HG02588 (cell line): ENCODE data around the gene KLRC3.
"Not testable (repeated sequence)": the region's sequence is repeated elsewhere in the genome, so short reads cannot be mapped to it uniquely, and the experiment has no call there.

ENCODE experiments used
- ATAC-seq: cut with Tn5 transposase; IDR thresholded peaks from one replicate; pipeline ENCODE4 v1.9.1; 2021; ENCODE audit warnings: mild to moderate bottlenecking, moderate library complexity; ENCODE audit not compliant: unreplicated experiment

The KLRC3 gene

DNA sequence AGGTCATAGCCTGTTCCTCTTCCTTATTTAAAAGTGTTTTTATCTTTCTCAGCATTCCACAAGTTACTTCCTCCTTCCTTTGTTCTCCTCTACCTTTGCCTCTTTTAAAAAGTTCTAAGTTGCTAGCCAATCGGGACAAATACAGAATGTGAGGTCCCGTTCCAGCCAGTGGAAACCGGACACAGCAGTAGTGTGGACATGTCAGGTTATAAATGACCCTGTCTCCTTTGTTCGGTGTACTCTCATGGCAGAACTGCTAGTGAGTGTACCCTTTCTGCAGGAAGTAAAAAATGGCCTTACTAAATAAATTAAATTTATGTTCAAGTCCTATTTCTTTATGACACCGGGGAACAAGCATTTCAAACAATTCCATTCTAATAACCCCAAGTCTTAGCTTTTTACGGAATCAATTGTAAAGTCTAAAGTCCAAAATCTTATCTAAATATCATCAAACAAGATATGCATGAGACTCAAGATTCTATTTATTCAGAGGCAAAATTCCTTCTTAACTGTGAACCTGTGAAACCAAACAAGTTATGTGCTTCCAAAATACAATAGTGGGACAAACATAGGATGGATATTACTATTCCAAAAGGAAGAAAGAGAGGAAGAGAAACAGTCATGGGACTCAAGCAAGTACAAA is 48.4 kb downstream of the KLRC3 start:
- not testable (repeated sequence) for ATAC-seq

DNA sequence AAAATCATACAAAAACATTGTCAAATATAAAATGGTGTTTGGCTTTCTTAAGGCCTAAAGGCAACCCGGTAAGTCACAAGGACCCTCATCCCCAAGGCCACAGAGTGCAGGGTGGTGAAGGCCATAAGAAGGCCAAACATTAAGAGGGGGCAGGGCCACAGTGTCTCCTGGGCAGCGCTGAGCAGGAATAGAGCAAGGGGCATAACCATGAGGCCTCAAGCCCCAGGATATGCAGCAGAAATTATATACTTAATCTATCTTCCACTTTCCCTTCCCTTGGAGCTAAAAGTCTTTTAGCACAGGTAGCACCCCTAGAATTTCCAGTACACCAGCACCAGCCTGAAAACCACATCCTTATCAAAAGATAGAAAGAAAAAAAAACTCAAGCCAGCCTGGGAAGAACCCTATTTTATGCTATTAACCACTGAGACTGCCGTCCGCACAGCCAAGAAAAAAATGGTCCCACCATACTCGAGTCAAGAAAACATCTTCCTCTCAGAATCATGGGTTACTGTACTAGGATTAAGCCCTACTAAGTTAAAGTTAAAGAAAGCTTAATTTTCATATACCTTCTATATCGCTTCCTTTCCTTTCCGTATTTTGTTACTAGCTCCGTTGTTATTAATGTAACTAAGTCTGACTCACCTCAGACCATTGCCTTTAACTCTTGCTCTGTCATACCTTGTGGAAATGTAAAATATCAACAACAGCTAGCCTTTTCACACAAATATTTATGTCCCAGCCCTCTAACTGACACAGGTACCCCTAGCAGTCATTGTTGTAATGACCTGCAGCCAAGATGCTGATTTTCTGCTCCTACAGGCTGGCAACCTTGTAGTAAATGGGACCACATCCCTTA is 50.6 kb downstream of the KLRC3 start:
- ATAC-seq, result no peak

- no peak for ATAC-seq
Observed at GRCh38 chr12:10368206-10369171, 51.9 kb downstream of the KLRC3 start.

GRCh38 chr12:10367714-10368113 is 52.7 kb downstream of the KLRC3 start:
- ATAC-seq, result not testable (repeated sequence)

DNA sequence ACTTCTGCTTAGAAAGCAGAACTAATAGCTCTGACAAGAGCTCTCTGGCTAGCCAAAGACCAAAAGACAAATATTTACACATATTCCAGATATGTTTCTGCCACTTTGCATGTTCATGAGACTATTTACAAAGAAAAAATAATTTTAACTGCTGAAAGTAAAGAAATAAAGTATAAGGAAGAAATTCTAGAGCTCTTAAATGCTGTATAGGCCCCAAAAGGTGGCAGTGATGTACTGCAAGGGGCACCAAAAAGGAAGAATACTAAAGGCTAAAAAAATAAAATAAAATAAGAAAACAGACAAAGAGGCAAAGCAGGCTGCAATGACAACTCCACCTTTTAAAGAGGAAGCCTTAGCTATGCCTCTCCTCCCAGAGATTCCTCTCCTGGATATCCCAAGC is 53.5 kb downstream of the KLRC3 start:
- no peak for ATAC-seq

- ATAC-seq, result no peak
Observed at GRCh38 chr12:10365696-10366405, 54.5 kb downstream of the KLRC3 start.

GRCh38 chr12:10364815-10365622 is 55.4 kb downstream of the KLRC3 start:
- ATAC-seq, result peak; percentile 52

DNA sequence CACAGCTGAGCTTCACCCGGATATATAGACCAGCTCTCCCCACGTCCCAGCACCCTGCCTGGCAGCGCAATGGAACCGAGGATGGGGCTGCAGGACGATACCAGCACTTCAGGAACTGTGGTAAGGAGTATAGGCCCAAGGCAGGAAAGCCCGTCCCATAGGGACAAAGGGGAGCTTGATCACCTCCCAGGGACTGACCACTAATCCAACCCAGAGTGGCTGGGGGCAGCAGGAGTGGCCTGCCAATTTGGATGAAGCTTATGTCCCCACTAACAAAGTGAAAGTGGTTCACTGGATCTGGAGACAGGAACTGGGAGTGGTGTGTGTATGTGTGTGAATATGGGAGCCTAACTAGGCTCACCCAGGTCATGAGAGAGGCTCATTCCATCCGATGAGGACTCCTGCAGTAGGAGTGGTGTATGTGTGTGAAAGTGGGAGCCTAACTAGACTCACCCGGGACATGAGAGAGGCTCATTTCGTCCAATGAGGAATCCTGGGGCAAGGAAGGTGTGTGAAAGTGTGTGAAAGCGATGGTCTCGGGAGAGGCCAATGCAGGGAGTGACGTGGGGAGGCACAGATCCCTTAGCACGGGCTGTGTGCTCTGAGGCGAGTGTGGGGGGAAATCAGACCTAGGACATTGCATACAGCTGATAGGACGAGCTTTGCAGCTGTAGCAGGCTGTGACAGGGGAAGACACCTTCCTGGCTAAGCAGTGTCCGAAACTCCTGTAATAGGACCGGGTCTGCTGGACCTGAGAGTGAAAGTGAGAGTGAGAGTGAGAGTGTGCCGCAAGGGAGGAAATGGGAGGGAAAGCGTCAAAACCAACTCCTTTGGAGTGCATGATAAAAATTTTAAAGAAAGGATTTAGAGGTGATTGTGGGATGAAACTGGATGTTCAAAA is 56.2 kb downstream of the KLRC3 start:
- ATAC-seq, result peak; percentile 78

DNA sequence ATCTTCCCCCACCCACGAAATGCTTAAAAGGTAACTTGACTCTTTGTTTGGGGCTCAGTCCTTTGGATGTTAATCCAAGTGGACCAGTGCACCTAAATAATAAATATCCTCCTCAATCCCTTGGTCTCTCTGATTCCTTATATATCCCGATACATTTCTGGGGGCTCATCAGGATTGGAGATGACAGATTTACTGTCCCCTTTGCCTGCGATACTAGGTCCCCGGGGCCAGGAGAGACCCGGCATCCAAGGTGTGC is 56.8 kb downstream of the KLRC3 start:
- ATAC-seq, result no peak

GRCh38 chr12:10362828-10363657 is 57.4 kb downstream of the KLRC3 start:
- ATAC-seq, result no peak

- no peak for ATAC-seq
Observed at GRCh38 chr12:10362325-10362724, 58.1 kb downstream of the KLRC3 start.
